ENCODE results near the gene CSNK2A3.
A peak's percentile ranks its signal among the peaks of the same experiment; 100 is the strongest.

The CSNK2A3 gene

DNA sequence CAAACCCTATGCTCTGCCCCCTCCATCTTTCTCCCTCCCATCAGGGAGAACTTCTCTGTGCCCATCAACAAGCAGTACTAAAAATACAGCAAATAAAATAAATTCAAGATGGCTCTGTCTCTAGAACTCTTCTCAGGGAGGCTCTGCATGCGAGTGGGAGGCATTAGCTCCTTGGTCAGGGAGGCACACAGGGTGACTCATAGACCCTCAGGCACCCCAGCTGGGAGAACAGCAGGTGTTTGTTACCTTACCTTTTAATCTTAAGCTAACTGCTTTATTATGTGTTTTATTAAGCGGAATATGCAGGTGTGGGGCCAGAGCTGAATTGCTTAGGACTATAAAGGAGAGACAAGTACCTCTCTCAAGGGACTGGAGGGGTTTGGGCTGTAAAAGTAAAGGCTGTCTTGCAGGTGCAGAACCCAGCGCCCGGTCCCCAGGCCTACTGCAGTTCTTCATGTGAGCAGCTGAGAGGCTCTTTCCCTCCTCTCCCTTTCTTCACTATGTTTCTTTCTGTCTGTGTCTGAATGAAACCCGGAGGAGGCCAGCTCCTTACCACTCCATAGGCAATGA, 20.8 kb downstream of the CSNK2A3 start:
- no peak for DNase-seq

DNA sequence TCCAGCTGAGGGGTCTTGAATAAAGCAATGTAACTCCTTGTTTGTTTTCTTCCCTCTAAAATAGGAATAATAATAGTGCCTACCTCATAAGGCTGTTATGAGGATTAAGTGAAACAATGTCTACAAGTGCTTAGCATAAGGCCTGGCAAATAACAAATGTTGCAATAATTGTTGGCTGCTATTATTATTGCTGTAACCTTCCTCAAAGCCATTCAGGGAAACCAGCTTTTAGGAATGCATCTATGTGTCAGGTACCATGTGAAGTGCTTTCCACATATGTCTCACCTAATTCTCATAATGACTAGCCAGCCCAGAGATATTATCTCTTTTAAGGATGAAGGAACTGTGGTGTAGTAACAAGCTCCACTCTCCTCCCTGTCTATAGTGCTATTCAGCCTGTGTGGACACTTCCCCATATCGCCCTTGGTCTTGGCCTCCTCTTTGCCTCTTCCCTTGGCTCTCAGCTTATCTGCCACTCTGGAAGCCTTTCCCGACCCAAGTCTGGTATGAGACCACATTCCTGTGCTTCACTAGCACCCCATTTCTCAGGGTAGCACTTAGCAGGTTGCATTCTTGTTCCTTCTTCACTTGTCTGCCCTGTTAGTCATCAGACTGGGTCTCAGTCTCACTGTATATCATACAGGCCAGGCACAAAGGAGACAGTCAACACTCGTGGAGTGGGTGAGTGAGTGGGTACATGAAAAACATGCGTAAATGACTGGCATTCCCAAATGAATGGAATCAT, 23.8 kb downstream of the CSNK2A3 start:
- no peak for DNase-seq

DNA sequence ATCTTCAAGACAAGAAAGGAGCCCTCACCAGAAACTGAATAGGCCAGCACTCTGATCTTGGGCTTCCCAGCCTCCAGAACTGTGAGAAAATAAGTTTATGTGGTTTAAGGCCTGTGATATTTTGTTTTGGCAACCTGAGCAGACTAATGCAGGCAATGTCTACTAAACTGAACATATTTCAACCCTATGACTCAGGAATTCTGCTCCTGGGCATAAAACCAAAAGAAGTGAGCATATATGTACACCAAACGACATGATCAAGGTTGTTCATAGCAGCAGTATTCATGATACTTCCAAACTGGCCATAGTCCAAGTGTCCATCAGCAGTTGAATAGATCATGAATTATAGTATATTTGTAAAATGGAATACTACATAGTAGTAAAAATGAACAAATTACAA, 29.0 kb downstream of the CSNK2A3 start:
- no peak for DNase-seq

DNA sequence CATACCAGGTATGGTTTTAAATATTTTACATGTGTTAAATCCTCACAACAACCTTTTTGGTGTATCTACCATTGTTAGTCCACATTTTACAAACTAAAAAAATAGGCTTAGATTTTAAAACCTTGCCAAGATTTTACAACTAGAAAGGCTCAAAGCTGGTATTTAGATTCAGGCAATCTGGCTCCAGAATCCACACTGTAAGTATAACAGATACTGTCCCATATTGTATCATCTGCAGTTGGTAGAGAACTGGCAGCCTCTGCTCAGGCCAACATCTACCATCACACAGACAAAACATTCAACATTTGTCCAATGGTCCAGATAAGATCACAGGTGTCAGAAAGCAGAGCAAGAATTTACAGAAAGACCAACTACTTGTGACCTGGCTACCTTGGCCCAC, 30.9 kb downstream of the CSNK2A3 start:
- DNase-seq: no peak

DNA sequence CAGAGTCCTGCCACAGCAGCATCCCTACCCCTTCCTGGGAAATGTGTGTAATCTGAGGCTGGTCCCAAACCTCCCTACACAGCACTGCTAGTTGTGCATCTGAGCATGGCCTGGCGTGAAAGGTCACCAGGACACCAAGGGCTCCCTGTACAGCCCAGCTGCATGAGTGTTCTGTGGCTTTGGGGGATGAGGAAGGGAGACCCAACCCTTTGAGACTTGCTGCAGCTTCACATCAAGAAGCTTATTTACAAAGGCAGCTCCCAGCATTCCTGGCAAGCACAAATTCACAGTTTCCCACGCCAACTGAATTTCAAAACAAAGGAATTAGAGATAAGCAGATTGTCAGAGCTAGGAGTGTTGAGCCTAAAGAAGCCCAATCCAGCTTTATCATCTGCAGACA, 32.2 kb downstream of the CSNK2A3 start:
- no peak for DNase-seq

DNA sequence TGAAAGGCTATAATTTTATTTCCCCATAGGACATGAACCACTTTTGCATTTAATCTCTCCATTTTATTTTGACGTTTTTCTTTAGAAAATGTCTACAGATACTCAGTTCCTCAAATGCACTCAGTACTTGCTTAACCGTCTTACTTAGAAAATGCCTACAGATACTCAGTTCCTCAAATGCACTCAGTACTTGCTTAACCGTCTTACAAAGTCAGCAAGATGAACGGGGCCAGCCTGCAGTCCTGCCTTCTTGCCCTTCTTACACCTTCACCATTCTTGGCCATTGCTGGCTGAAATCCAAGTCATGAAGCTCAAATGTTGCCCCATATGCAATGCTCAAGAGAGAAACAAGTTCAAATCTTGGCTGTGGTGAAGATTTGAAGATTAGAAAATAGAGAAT, 34.1 kb downstream of the CSNK2A3 start:
- no peak for DNase-seq

DNA sequence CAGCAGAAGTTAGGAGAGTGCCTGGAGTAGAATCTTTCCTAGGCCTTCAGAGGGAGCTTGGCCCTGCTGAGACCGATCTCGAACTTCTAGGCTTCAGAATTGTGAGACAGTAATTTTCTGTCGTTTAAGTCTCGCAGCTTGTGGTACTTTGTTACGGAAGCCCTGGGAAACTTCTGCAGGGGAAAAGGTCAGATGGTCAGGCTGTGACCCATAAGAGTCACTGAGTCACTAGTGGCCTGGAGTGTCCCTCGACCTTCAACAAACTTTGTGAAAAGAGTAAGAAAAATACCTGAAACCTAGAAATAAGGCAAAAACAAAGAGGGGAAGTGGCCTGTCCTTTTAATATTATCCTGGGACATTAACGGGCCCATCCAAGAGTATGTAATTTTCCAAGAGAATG, 34.6 kb downstream of the CSNK2A3 start:
- no peak for DNase-seq

DNA sequence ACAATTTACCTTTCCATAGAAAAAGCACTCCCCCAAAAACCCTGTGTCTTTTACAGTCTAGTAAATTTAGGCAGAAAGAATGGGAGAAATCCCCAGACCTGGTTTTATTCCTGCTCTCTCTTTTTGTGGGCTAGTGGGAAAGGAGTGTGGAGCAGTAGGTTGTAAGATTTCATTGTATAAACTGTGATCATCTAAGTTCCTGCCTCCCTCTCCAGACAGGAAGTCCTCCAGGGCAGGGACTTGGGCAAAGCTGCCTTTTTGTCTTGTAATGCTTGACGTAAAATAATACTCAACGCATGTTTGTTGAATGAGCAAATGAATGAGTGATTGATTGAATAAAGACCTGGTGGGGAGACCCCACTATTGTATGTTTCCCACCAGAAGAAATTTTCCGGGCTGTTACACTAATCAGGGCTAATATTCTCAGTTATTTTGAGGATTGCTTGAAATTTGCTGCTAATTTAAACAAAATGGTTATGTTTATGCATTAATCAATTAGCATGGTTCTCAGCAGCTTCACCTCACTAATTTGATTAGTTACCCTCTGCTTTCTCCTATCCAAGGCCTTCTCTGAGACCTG, 36.3 kb downstream of the CSNK2A3 start:
- DNase-seq: no peak

DNA sequence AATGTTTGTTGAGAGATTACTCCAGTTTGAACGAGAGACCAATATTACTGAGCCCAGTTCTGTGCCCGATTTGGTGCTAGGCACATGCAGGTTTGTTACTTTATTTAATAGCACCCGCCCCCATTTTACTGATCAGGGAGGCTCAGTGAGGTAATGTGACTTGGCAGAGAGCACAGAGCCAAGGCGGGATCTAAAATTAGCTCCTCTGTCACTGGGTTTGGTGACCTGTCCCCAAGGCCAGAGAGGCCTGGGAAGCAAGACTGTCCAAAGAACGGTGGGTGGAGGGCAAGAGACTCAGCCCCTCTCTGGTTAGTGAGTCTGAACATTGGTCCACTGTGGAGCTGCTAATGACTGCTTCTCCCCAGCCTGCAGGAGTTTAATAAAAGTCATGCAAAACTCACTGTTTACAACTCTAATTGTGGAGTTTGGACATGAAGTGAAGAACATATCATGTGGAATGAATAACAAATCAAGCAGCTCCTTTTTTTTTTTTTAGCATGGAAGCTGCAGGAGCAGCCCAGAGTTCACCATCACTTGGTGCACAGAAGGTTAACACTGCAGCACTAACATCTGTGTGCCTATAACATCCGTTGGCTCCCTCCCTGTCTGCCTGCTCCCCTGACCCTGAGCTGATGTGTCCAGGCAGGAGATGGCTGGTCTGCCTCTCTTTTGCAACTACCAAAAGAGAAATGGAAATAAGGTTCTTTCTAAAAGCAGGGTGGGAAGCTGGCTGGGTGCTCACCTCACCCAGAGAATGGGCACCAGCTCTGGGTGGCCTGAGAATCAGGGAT, 39.0 kb downstream of the CSNK2A3 start:
- no peak for DNase-seq

DNA sequence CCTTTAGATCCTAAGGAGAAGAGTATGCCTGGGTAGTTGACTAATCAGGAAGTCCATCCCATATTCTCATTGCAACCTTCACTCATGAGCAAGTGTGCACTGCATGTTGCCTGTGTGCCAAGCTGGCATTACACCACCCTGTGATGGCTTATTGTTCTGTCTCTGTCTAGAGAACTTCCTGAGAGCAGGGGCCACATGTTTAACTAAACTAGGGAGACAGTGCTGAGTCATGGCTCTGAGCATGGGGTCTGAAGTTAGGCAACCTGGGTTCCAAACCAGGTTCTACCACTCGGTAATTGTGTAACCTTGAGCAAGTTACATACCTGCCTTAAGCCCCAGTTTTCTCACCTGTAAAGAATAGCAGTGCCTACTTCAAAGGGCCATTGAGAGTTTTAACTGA, 39.6 kb downstream of the CSNK2A3 start:
- peak; percentile 27 for DNase-seq

DNA sequence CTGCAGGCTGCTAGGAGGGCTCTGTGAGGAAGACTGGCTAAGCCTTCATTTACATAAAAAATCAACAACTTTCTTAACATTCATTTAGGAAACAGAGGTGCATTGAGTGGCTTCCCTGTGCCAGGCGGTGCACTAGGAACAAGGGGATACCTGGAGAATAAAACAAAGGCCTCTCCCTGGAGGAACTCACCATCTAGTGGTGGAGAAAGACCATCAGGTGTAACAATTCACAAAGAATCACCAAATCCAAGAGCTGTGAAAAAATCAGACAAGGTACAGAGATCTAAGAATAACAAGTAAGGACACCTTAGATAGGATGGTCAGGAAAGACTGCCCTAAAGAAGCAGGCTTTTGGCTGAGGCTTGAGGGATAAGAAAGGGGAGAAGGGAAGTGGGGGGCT, 40.3 kb downstream of the CSNK2A3 start:
- no peak for DNase-seq

DNA sequence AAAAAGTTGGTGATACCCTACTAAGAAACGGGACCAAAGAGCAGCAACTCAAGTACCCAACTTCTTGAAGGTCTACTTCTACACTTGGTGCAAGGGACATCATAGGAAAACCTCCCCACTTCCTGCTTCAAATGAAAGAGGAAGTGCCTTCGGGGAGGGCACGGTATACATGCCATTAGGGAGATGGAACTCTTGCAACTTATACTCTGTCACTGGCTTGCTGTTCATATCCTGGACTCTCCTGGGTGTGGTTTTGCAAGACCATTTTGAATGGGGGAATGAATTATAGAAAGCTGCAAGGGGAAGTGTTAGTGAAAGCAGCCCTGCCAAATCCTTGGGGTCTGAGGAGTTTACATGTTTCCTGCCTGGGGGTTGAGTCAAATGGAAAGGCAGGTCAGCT, 41.9 kb downstream of the CSNK2A3 start:
- DNase-seq: no peak

DNA sequence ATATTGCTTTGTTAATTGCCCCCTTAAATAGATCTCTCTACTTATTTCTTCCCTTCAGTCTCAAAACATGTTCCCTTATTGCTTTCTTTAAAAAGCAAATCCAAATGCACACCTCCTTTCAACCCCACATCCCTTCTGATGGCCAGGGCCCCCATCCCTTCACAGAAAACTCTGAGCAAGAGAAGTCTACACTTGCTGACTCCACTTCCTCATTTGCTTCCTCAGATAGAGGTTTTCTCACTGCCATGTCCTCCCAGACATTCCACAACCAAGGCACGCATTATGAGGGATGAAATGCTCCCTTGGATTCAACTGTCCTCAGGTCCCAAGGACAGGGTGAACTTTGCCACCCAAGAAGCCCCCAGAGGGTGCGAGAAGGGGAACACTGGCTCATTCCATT, 43.1 kb downstream of the CSNK2A3 start:
- no peak for DNase-seq

DNA sequence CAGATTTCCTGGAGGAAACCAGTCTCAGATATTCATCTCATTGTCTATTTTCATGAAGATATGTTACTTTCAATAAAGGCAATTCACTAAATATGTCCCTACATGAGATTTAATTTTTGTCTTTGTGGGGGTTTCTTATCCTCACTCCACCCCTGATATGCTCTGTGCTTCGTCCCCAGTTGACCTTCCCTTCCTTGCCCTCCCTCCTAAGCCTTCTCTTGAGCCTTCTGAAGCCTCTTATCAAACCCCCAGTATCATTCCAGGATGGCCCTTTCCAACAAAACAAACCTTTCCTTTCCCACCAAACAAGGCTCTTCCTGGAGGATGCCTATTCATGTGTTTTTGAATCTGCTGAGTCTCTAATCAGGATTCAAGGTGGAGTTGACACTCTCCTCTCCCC, 44.8 kb downstream of the CSNK2A3 start:
- DNase-seq: no peak

DNA sequence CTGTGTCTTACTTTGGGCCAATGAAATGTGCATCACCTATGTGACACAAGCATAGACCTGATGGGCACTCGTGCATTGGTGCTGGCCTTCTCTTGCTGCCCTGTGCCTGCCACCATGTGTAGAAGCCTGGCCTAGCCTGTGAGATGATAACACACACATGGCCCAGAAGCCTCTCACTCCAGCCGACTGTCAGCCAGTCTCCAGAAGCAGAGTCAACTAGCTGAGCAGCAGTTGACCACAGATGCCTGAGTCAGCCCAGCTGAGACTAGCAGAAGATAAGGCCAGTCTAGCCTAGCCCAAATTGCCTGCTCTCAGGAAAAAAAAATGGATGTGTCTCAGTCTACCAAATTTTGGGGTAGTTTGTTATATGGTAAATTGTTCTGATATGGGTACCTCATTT, 46.2 kb downstream of the CSNK2A3 start:
- DNase-seq: no peak

DNA sequence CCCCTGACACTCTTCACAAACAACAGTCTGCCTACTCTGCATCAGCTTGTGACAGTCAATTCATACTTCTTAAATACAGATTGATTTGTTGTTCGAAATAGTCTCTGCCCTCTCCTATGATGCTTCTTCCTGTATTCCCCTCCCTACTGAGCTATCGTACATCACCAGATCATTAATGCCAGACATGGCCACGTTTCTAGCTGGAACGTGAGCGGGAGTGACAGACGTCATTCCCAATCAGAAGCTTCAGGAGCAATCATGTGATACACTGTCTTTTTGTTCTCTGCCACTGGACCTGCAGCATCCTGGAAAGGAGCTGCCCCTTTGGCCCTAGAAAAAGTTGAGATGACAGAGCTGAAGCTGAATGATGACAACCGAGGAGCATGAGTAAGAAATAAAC, 48.5 kb downstream of the CSNK2A3 start:
- DNase-seq: no peak

DNA sequence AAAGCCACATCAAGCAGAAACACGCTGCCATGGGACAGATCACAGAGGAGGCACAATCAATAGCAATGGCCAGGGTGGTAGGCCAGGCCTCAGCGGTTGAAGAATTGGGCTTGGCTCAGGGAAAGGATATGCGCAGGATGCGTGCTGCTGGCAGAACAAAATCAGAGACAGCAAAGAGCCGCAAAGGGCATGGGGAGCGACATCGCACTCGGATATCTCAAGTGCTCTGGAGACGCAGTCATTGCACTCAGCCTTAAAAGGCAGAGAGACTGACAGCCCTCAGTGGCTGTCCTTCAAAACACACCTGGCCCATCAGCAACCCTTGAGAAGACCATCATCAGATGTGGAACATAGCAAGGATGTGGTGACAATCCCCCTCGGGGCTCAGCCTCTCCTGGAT, 50.5 kb downstream of the CSNK2A3 start:
- DNase-seq: no peak
